Smooth muscle cell of the brain vasculature (primary cell): Measurements from ENCODE around the gene DAAM1.

ENCODE experiments used
- DNase-seq: peaks from one replicate; pipeline ENCODE4 v3.0.0-alpha.2; 2012; ENCODE audit warnings: low read depth, low spot score

The DAAM1 gene

DNA sequence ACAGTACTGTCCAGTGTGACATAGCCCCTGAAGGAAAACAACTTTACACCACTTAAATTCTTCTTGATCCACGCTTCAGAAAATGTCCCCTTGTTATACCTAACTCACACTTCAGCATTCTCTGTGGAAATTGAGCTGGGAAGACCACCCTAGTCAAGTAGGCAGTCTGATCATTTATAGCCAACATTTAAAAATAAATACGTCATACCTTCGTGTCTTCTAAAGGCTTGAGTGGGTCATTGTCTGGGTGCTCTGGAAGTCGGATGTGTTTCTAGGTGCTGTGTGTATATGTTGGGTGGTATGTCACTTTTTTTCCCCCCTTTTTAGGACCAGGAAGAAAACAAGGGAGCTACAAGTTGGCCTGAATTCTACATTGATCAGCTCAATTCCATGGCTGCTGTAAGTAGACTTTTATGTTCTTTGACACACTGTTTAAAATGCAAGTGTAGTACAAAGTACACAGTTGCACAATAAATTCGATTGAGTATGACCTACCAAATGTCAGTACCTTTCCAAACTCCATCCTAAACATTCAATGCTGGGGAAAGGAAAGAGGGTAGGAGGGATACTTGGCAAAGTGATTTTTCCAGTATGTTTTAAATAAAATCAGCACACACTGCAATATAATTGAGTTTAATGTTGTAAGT, 126.6 kb downstream of the DAAM1 start:
- DNase-seq, result no peak

- no peak for DNase-seq
Measured at GRCh38 chr14:59316151-59316830, 127.8 kb downstream of the DAAM1 start.

DNA sequence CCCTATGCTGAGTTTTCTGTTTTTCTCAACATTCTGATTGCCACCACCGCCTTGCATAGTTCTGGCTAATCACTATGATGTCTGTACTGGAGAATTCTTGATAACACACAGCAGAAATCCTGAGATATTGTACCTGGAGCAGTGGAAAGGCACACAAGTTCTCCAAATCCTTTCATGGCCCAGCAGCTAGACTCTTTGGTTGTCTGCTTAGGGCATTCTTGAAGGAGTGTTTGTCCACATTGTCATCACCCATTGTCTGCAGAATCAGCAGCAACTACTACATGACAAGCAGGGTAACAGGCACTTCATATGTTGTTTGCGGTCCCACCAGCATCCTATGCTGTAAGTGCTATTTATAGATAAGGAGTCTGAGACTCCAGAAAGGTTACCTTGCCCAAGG, 128.9 kb downstream of the DAAM1 start:
- no peak for DNase-seq

GRCh38 chr14:59317798-59318505, 129.5 kb downstream of the DAAM1 start:
- DNase-seq, result no peak

- DNase-seq, result no peak
Measured at GRCh38 chr14:59318908-59319307, 130.4 kb downstream of the DAAM1 start.

DNA sequence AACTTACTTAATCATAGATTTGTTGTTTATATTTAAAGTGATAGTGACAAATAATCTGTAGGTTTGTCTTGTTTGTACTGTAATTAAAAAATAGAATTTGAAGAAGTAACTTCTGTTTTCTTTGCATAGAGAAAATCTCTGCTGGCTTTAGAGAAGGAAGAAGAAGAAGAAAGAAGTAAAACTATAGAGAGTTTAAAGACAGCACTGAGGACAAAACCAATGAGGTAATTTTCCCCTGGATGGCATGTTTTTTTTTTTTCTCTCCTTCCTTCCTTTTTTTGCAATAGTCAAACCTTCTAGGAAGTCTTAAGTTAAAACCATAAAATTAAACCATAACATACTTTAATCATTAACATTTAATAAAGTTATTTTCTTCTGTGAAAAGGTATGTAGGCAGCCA, 131.9 kb downstream of the DAAM1 start:
- DNase-seq, result no peak

DNA sequence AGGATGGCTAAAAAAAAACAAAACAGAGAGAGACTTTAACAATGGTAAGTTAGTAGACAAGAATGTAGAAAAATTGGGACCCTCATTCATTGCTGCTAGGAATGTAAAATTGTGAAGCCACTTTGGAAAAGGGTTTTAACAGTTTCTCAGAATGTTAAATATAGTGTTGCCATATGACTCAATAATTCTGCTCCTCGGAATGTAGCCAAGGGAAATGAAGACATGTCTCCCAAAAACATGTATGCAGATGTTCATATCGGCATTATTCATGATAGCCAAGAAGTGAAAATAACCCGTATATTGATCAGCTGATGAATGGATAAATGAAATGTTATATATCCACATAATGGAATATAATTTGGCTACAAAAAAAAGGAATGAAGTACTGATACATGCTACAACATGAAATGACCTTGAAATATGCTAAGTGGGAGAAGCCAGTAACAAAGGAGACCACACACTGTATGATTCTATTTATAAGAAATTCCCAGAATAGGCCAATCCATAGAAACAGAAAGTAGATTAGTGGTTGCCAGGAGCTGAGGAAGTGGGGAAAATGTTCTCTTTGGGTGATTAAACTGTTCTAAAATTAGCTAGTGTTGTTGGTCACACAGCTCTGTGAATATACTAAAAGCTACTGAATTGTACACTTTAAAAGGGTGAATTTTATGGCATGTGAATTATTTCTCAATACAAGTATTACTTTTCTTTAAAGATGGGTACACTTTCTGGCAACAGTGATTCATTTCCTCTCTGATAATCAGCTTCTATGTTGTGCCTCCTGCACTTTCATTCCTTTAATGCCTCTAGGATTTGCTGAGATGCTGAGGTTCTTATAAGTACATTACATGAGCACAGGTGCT, 132.5 kb downstream of the DAAM1 start:
- no peak for DNase-seq

DNA sequence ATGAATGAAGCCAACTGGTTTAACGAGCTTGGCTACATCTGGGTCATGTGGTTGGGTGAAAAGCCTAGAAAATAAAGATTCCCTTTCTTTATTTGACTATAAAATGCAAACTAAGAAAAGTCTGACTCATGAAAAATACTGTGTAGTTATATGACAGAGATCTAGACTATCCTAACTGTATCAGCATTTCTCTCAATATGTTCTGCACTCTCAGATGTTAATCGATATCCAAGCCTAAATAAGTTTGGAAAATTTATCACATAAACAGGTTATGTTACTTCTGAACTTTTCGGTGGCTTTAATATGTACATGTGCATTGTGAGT, 133.1 kb downstream of the DAAM1 start:
- DNase-seq, result no peak

DNA sequence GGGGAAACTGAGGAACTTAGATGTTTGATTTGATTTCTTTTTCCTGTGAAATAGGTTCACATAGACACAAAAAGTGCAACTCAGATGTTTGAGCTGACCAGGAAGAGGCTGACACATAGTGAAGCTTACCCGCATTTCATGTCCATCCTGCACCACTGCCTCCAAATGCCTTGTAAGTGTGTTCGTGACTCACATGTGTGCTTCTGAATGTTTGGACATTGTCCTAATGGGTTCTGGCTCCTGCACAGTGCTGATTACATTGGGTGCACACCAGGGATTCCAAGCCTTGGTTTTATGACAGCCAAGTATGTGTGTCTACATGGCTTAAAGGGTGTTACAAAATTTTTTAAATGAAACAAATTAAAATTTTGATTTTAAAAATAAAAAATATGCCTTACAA, 137.4 kb downstream of the DAAM1 start:
- no peak for DNase-seq

- DNase-seq, result no peak
Measured at GRCh38 chr14:59328454-59328853, 140.0 kb downstream of the DAAM1 start.

DNA sequence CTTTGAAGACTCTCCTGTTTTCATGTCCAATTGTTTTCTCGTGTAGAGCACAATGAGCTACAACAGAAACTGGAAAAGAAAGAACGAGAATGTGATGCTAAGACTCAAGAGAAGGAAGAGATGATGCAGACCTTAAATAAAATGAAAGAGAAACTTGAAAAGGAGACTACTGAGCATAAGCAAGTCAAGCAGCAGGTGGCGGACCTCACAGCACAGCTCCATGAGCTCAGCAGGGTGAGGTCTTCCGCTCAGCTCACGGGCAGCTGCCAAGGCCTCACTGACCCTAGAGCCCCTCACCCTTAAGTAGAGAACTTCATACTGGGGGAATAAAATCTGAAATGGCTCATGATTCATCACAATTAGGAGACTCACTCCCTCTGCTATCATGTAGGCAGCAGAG, 142.0 kb downstream of the DAAM1 start:
- peak; percentile 54 for DNase-seq

DNA sequence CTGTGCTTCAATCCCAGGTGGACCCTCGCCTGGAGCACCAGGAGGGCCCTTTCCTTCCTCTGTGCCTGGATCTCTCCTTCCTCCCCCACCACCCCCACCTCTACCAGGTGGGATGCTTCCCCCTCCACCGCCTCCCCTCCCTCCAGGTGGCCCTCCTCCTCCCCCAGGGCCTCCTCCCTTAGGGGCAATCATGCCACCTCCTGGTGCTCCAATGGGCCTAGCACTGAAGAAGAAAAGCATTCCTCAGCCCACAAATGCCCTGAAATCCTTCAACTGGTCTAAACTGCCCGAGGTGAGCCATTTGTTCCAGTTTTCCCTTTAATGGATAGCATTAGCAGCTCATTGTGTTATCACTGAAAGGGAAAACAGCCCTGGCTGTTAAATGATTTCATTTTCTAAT, 142.8 kb downstream of the DAAM1 start:
- DNase-seq, result no peak

DNA sequence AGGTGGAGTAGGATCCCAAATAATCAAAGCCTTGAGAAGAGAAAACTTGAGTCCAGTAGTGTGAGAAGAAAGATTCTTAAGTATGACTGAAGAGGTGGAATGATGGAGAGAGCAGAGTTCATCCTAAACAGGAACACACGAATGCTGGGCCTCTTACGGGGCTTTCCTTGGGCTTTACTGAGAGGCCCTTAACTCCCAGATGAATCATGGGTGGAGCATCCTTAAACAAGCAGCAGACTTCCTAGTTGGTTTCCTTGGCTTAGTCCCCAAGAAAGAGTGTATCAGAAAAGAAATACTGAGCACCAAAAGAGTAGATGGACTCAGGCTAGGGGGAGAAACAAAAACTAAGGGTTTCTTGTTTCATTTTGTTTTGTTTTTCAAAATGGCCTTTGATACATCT, 144.3 kb downstream of the DAAM1 start:
- no peak for DNase-seq

- DNase-seq, result no peak
Measured at GRCh38 chr14:59333235-59333634, 144.8 kb downstream of the DAAM1 start.

DNA sequence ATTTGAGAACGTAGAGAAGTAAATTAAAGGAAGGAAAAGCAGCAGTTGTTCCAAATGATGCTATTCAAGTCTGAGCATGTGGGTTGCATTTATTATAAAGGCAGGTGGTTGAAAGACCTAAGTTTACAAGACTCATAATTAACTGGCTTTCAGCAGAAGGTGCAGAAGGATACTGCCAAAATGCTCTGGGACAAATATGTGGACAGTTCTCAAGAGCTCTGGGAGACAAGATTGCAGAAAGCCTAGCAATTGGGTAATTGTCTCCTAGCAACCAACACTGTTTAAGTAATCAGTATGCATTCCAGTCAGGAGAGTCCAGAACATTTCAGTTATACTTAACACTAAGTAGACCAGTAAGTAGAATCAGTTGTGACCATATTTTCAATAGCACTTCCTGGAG, 145.2 kb downstream of the DAAM1 start:
- no peak for DNase-seq

DNA sequence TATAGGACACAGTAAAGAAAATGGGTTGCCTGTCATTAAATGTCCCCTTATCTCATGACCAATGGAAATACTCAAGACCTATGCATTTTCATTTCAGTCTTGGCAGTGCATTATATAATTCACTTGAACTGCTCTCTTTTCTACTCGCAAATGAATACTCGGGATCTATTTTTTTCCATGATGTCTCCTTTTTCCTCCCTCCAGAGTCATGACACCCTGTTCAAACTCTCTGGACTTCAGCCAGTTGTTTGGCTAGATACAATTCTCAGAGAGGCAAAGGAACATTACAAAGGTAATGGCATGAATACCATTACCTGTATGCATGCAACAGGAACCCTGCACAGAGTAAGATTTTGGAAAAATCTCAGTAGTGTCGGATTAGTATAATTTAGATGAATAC, 145.8 kb downstream of the DAAM1 start:
- DNase-seq, result no peak

- DNase-seq, result no peak
Measured at GRCh38 chr14:59336098-59336497, 147.6 kb downstream of the DAAM1 start.

DNA sequence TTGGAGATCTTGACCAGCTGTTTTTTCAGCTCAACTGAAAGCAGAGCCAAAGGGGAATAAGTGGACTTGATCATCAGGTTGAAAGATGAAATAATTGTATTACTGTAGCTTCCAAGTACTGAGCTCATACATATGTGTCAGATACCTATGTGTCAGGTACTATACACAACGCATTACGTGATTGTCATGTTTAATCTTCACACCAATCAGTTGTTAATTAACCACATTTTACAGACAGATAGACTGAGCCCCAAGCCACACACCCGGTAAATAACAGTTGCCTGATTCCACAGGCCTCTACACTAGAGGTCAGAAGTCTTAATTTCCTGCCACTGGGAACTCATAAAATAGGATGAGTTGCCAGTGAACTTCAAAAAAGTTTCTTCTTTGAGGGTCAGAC, 148.2 kb downstream of the DAAM1 start:
- DNase-seq, result no peak

DNA sequence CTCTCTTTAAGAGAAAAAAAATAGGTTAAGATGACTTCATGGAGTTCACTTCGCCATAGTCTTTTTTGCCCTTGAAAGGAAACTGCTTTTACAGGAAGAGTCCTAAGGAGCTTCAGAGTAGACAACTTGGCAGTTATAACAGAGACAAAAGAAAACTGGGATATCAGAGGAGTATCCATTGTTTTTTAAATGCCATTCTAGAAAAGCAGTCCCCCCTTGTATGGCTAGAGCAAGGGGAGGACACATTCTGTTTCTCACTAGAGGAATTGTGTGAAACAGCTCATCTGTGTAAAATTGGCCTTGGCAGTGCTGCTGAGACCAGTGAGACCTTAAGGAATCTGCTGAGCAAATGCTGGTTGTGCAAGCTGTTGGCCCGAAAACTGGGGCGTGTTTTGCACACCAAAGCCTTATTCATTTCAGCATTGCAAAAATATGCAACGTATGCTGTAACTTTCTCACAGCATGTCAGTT, 148.7 kb downstream of the DAAM1 start:
- no peak for DNase-seq

- DNase-seq, result no peak
Measured at GRCh38 chr14:59338761-59339160, 150.3 kb downstream of the DAAM1 start.

DNA sequence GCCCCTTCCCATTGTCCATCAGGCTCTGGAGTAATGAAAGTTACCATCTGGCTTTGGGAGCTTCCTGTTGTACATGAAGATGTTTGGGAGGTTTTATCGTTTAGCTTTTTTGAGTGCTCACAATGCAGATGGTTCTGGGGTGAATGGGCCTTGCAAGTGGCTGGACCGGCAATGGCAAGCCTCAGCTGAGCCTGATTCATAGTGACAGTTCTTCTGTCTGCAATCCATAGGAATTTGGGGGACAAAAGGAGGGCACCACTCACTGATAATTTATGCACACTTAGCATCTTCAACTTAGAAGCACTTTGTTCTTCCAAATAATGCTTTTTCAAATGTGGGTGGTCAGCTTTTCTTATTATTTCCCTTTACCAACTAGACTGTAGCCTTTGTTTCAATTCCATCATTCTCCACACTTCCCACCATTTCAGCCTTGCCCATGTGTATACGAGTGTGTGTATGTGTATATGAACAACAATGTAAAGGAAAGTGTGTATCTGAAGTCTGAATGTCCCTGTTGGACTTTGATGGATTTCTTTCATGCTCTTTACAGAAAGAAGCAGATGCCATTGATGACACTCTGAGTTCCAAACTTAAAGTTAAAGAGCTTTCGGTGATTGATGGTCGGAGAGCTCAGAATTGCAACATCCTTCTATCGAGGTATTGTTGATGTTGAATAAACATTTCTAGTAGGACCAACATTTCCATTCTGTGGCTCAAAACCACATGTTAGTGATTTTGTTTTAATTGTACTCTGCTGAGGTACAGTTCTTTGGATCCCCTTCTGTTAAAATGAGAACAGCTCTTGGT, 151.3 kb downstream of the DAAM1 start:
- DNase-seq, result no peak
